Measurements from ENCODE around the gene CERS6. TPM values are rescaled to one million over a fixed set of nuclear protein-coding genes. Genes with fewer than 3 reads are reported as not detected.

The CERS6 gene
- total RNA-seq, 1 experiment from 2014 or later, result 17.3 TPM

- TF ChIP-seq CTCF (IDR thresholded peaks at IDR 0.05) (no peak), OVOL2 (CRISPR knock-in tag; IDR thresholded peaks at IDR 0.05; ENCODE audit: borderline replicate concordance) (no peak), TCF7 (CRISPR knock-in tag; IDR thresholded peaks at IDR 0.05; ENCODE audit: low read depth) (no peak), NR2C2 (CRISPR knock-in tag; IDR thresholded peaks at IDR 0.05) (no peak), ZNF317 (CRISPR knock-in tag; IDR thresholded peaks at IDR 0.05; ENCODE audit: borderline replicate concordance, low read depth) (no peak), PRRX2 (CRISPR knock-in tag; IDR thresholded peaks at IDR 0.05) (no peak), FOXP4 (CRISPR knock-in tag; IDR thresholded peaks at IDR 0.05) (no peak), ZMAT4 (CRISPR knock-in tag; IDR thresholded peaks at IDR 0.05) (no peak), TEAD1 (CRISPR knock-in tag; IDR thresholded peaks at IDR 0.05) (no peak)
Observed at GRCh38 chr2:168426861-168427260, 29.2 kb upstream of the CERS6 start (continued).

- POLR2A ChIA-PET, result no interaction called here
- Mint-ChIP-seq H3K9me3 (no peaks in the 10 kb centered on the region), H3K36me3 (no peaks in the 10 kb centered on the region), H3K27me3 (ENCODE audit: low read depth) (peaks cover 4% of the 10 kb centered on the region; the same call in 1 of the 2 replicates), H3K4me3 (no peak overlapping the region), H3K4me1 (peaks cover 41% of the 10 kb centered on the region), H3K27ac (no peak overlapping the region)
- DNase-seq (ENCODE audit: low spot score) (no peak), ATAC-seq (no peak)
- CTCF ChIA-PET, result no interaction called here
- TF ChIP-seq ZNF512 (CRISPR knock-in tag; IDR thresholded peaks at IDR 0.05; ENCODE audit: borderline replicate concordance), result no peak
- no peak for TF ChIP-seq SMAD3 (CRISPR knock-in tag; IDR thresholded peaks at IDR 0.05; ENCODE audit: borderline replicate concordance)
- TF ChIP-seq ZNF121 (CRISPR knock-in tag; IDR thresholded peaks at IDR 0.05), result no peak
- TF ChIP-seq GTF2I (CRISPR knock-in tag; conservative IDR thresholded peaks at IDR 0.05), result no peak
- no peak for TF ChIP-seq SMAD4 (CRISPR knock-in tag; IDR thresholded peaks at IDR 0.05)
- no peak for TF ChIP-seq ZMAT4 (CRISPR knock-in tag; IDR thresholded peaks at IDR 0.05)
- TF ChIP-seq STAT6 (CRISPR knock-in tag; conservative IDR thresholded peaks at IDR 0.05; ENCODE audit: low read depth), result no peak
- TF ChIP-seq CTCF (IDR thresholded peaks at IDR 0.05), result no peak
- TF ChIP-seq FOXP4 (CRISPR knock-in tag; IDR thresholded peaks at IDR 0.05), result no peak
- TF ChIP-seq ERG (CRISPR knock-in tag; IDR thresholded peaks at IDR 0.05), result no peak
- no peak for TF ChIP-seq TEAD4 (CRISPR knock-in tag; IDR thresholded peaks at IDR 0.05)
- no peak for TF ChIP-seq NFE2L1 (CRISPR knock-in tag; IDR thresholded peaks at IDR 0.05)
- TF ChIP-seq FOXJ3 (CRISPR knock-in tag; IDR thresholded peaks at IDR 0.05; ENCODE audit: borderline replicate concordance), result no peak
- no peak for TF ChIP-seq MLX (CRISPR knock-in tag; IDR thresholded peaks at IDR 0.05)
Observed at GRCh38 chr2:168427451-168427850, 28.6 kb upstream of the CERS6 start.

Measured in WTC11 (cell line).